BJ (cell line): ENCODE results near the gene PPP1R10. TPM values are rescaled to one million over a fixed set of nuclear protein-coding genes. Genes with fewer than 3 reads are reported as not detected.
"Not testable (repeated sequence)": the region's sequence is repeated elsewhere in the genome, so short reads cannot be mapped to it uniquely, and the experiment has no call there.

Experiments
- CTCF ChIA-PET: fragments of 350-600 bp; formaldehyde crosslinking; extraction: SDS; loops from one replicate; lab custom pipeline; 2021; ENCODE audit warnings: antibody characterized with exemption, inconsistent platforms; lab: Yijun Ruan, JAX
- POLR2A ChIA-PET: fragments of 300-600 bp; sonication (Branson Sonifier 250); formaldehyde crosslinking; extraction: SDS; loops from one replicate; lab custom pipeline; 2021; ENCODE audit warnings: antibody characterized with exemption; lab: Charles Lee
- DNase-seq: peaks from one replicate; pipeline ENCODE4 v3.0.0-alpha.2; 2011; ENCODE audit warnings: low read depth
- H3K27me3 ChIP-seq: 2 replicates; pipeline ENCODE4 v1.6.0; 2011; ENCODE audit warnings: low read length; ENCODE audit not compliant: control insufficient read depth, insufficient read depth
- H3K36me3 ChIP-seq: 2 replicates; pipeline ENCODE4 v1.5.1; 2011; ENCODE audit warnings: low read length; ENCODE audit not compliant: control insufficient read depth, insufficient read depth
- H3K4me3 ChIP-seq: 2 replicates; pipeline ENCODE4 v1.5.1; 2011; ENCODE audit warnings: low read depth, mild to moderate bottlenecking, control low read depth, low read length
- polyA minus RNA-seq: library from RNA; depleted of rRNA, polyadenylated mRNA; stranded (reverse); fragments of >200 nt; gene quantifications from 2 replicates; pipeline ENCODE4 v1.2.3, GENCODE V29; 2011; rRNA and poly(A)+ RNA removed
- polyA plus RNA-seq: library from polyadenylated mRNA; depleted of rRNA; stranded (reverse); fragments of >200 nt; gene quantifications from 2 replicates; pipeline ENCODE4 v1.2.3, GENCODE V29; 2011; rRNA removed
- TF ChIP-seq, protein P1 (sequence below): IDR thresholded peaks from 2 replicates; pipeline ENCODE4 v1.5.1; 2011; ENCODE audit warnings: low read depth, mild to moderate bottlenecking, control low read depth, inconsistent platforms, low read length, moderate library complexity; ENCODE audit not compliant: insufficient read depth

Gene PPP1R10
- polyA plus RNA-seq (27.0 and 32.2 TPM in 2 replicates), polyA minus RNA-seq (49.2 and 50.6 TPM in 2 replicates)

GRCh38 chr6:30616811-30617564, at the start of gene PPP1R10:
TSS of gene PPP1R10 (minus strand) at chr6:30617243. CDS start at chr6:30609944, 7,299 bp downstream.
- DNase-seq = peak; percentile 100
- CTCF ChIA-PET = interaction anchor here (2.0 kb wide), 1 partner anchor 106 kb away, joined by 6 read pairs; no protein-coding TSS in a partner anchor
- TF ChIP-seq, protein P1, sequence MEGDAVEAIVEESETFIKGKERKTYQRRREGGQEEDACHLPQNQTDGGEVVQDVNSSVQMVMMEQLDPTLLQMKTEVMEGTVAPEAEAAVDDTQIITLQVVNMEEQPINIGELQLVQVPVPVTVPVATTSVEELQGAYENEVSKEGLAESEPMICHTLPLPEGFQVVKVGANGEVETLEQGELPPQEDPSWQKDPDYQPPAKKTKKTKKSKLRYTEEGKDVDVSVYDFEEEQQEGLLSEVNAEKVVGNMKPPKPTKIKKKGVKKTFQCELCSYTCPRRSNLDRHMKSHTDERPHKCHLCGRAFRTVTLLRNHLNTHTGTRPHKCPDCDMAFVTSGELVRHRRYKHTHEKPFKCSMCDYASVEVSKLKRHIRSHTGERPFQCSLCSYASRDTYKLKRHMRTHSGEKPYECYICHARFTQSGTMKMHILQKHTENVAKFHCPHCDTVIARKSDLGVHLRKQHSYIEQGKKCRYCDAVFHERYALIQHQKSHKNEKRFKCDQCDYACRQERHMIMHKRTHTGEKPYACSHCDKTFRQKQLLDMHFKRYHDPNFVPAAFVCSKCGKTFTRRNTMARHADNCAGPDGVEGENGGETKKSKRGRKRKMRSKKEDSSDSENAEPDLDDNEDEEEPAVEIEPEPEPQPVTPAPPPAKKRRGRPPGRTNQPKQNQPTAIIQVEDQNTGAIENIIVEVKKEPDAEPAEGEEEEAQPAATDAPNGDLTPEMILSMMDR = no peak
- H3K4me3 ChIP-seq = peak within 1 kb of the TSS; percentile 87
- POLR2A ChIA-PET = interaction anchor here (1.3 kb wide), 1 partner anchor 100 kb away, joined by 3 read pairs; the partner anchor contains the start of gene MDC1
- no peaks in the 10 kb centered on the region for H3K27me3 ChIP-seq
- H3K36me3 ChIP-seq = peaks cover 10% of the 10 kb centered on the region

DNA sequence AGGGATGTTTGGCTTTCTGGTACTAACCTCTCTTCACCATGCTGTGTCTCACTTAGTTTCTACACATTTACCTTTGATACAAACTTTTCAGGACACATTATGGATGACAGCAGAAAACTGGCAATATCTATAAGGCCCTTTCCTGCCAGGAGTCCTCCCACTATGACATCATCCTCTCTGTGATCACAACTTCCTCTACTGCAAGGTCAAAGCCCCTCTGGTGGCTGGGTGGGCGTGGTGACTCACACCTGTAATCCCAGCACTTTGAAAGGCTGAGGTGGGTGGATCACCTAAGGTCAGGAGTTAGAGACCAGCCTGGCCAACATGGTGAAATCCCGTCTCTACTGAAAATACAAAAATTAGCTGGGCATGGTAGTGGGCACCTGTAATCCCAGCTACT, 49.3 kb upstream of the PPP1R10 start:
- H3K27me3 ChIP-seq, POLR2A ChIA-PET, H3K4me3 ChIP-seq, DNase-seq: not testable (repeated sequence)
- H3K36me3 ChIP-seq = peaks cover 30% of the 10 kb centered on the region
- CTCF ChIA-PET = interaction anchor here (1.2 kb wide), 2 partner anchors 36 to 153 kb away, joined by 3 read pairs; no protein-coding TSS in a partner anchor

DNA sequence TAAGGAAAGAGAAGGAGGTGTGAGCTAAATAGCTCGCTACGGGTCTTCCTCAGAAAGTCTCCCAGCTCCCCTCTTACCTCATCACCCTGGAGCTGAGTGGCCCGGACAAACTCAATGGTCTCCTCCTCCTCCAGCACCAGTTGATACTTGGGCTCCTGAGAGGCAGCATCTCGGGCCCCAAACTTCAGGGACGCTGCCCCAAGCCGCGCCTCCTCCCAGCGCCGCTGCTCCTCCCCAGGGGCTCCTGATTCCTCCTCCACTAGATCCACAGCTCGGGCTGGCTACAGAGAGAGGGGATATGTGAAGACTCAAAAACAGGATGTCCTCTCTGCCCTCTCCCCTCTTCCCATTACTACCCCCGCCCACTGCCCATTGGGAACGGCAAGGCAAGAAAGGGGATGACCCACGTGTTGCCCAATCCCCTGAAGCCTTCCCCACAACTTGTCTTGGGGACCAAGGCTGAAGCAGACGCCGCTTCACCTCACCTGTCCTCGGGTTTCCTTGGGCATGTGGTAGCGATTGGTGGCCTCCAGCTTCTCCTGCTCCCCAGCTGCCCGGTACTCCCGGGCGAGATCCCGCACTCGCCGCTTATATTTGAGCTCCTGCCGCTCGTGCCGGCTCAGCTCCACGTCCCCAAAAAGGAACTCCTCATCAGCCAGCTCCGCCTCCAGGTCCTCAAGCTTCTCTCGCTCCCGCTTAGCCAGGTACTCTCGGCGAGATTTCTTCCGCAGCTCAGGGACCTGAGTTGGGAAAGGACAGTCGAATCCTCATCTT, 48.1 kb upstream of the PPP1R10 start:
- no peak for DNase-seq
- H3K36me3 ChIP-seq = peaks cover 33% of the 10 kb centered on the region
- no peaks in the 10 kb centered on the region for H3K27me3 ChIP-seq
- POLR2A ChIA-PET = no interaction called here
- H3K4me3 ChIP-seq = no peak overlapping the region
- TF ChIP-seq, protein P1 = no peak
- CTCF ChIA-PET = interaction anchor here (1.2 to 1.3 kb wide), 3 partner anchors 14 to 154 kb away, joined by 3 to 4 read pairs (median 3); no protein-coding TSS in a partner anchor

DNA sequence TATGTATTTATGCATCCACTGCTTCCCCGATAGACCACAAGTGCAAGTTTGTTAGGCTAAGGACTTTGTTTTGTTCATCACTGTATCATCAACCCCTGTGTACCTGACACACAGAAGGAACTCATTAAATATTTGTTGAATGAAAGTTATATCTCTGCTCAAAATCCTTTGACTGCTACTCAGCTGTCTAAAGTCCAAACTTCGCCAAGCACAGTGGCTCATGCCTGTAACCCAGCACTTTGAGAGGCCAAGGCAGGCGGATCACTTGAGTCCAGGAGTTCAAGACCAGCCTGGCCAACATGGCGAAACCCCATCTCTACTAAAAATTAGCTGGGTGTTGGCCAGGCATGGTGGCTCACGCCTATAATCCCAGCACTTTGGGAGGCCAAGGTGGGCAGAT, 40.9 kb upstream of the PPP1R10 start:
- DNase-seq, H3K27me3 ChIP-seq, H3K4me3 ChIP-seq, POLR2A ChIA-PET: not testable (repeated sequence)
- peaks cover 47% of the 10 kb centered on the region for H3K36me3 ChIP-seq
- CTCF ChIA-PET = interaction anchor here (1.8 kb wide), 1 partner anchor 15 kb away, joined by 5 read pairs; the partner anchor contains the start of gene DHX16

DNA sequence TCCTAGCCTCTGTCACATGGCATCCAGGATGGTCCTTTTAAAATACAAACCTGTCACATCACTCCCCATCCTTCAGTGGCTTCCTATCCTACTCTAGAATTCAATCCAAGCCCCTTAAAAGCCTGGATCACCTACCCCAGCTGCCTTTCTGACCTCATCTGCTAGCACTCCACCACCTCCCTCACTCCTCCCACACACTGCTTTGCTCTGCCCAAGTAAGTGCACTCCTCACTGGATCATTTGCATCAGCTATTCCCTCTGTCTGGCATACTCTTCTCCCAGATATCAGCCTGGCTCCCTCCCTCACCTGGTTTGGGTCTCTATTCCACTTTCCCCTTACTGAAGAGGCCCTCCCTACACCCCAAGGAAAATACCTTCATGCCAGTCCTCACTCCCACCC, 40.4 kb upstream of the PPP1R10 start:
- H3K27me3 ChIP-seq = no peaks in the 10 kb centered on the region
- ChIA-PET CTCF (interaction anchor here (1.8 kb wide), 1 partner anchor 15 kb away, joined by 5 read pairs; the partner anchor contains the start of gene DHX16), POLR2A (no interaction called here)
- DNase-seq = no peak
- TF ChIP-seq, protein P1 = no peak
- no peak overlapping the region for H3K4me3 ChIP-seq
- peaks cover 46% of the 10 kb centered on the region for H3K36me3 ChIP-seq
